Osteoblast (primary cell): Measurements from ENCODE around the gene CFAP74. TPM values are rescaled to one million over a fixed set of nuclear protein-coding genes. Genes with fewer than 3 reads are reported as not detected.
"Not testable (repeated sequence)": the region's sequence is repeated elsewhere in the genome, so short reads cannot be mapped to it uniquely, and the experiment has no call there.

Source experiments
- DNase-seq: peaks from one replicate; pipeline ENCODE4 v3.0.0; 2011; ENCODE audit warnings: low spot score, mixed read lengths; ENCODE audit not compliant: insufficient read length; ENCODE audit errors: missing footprints
- H2AFZ ChIP-seq: 2 replicates; pipeline ENCODE4 v1.6.0; 2011; ENCODE audit warnings: mild to moderate bottlenecking, low read length
- H3K27ac ChIP-seq: 2 replicates; pipeline ENCODE4 v1.5.1; 2011; ENCODE audit warnings: mild to moderate bottlenecking, low read depth, low read length, moderate library complexity
- H3K27me3 ChIP-seq: 2 replicates; pipeline ENCODE4 v1.6.0; 2012; ENCODE audit warnings: mild to moderate bottlenecking, control low read depth, inconsistent platforms, low read length, moderate library complexity; ENCODE audit not compliant: insufficient read depth
- H3K36me3 ChIP-seq: 2 replicates; pipeline ENCODE4 v1.5.1; 2011; ENCODE audit warnings: mild to moderate bottlenecking, low read length, control low read depth, moderate library complexity; ENCODE audit not compliant: insufficient read depth
- H3K4me1 ChIP-seq: 2 replicates; pipeline ENCODE4 v1.5.1; 2011; ENCODE audit warnings: mild to moderate bottlenecking, low read length, control low read depth, moderate library complexity; ENCODE audit not compliant: insufficient read depth
- H3K4me2 ChIP-seq: 2 replicates; pipeline ENCODE4 v1.6.0; 2011; ENCODE audit warnings: mild to moderate bottlenecking, low read length; ENCODE audit not compliant: insufficient read depth
- H3K4me3 ChIP-seq: fragments of 200-600 bp; sonication (generic); 3 replicates; pipeline ENCODE4 v1.5.1; 2012; ENCODE audit warnings: mild to moderate bottlenecking, low read length, inconsistent platforms; ENCODE audit not compliant: insufficient read depth
- H3K79me2 ChIP-seq: 2 replicates; pipeline ENCODE4 v1.6.0; 2012; ENCODE audit warnings: mild to moderate bottlenecking, low read length, control low read depth, inconsistent platforms; ENCODE audit not compliant: insufficient read depth
- H3K9me3 ChIP-seq: 2 replicates; pipeline ENCODE4 v1.5.1; 2011; ENCODE audit warnings: low read depth, low read length, control low read depth
- H4K20me1 ChIP-seq: 2 replicates; pipeline ENCODE4 v1.6.0; 2012; ENCODE audit warnings: mild to moderate bottlenecking, low read length, control low read depth; ENCODE audit not compliant: insufficient read depth
- CTCF ChIP-seq: IDR thresholded peaks from 2 replicates; pipeline ENCODE4 v1.5.1; 2011; ENCODE audit warnings: mild to moderate bottlenecking, low read depth, low read length, moderate library complexity; ENCODE audit errors: extremely low read depth
- total RNA-seq: library from RNA; depleted of rRNA; stranded (reverse); fragments of >200 nt; gene quantifications from 2 replicates; pipeline ENCODE4 v1.2.3, GENCODE V29; 2012

The CFAP74 gene
- total RNA-seq, 1 donor: not detected

- Histone ChIP-seq H3K4me1 (no peaks in the 10 kb centered on the region), H3K27ac (no peak overlapping the region), H3K9me3 (no peaks in the 10 kb centered on the region), H2AFZ (no peak overlapping the region), H3K79me2 (no peaks in the 10 kb centered on the region), H3K36me3 (no peaks in the 10 kb centered on the region), H4K20me1 (no peaks in the 10 kb centered on the region), H3K4me2 (no peak overlapping the region), H3K27me3 (peaks cover 5% of the 10 kb centered on the region), H3K4me3 (no peak overlapping the region)
- DNase-seq: no peak
- no peak for TF ChIP-seq CTCF
These were observed 24.0 kb downstream of the CFAP74 start for GRCh38 chr1:1979482-1980165.

GRCh38 chr1:1978690-1979481, 24.7 kb downstream of the CFAP74 start:
- H3K4me1 ChIP-seq, H2AFZ ChIP-seq, H3K27ac ChIP-seq, H3K79me2 ChIP-seq, H3K4me3 ChIP-seq, H3K9me3 ChIP-seq, H4K20me1 ChIP-seq, H3K36me3 ChIP-seq, H3K27me3 ChIP-seq, DNase-seq, H3K4me2 ChIP-seq: not testable (repeated sequence)

- Histone ChIP-seq H2AFZ (no peak overlapping the region), H3K27ac (no peak overlapping the region), H3K79me2 (no peaks in the 10 kb centered on the region), H3K4me1 (no peaks in the 10 kb centered on the region), H3K4me2 (no peak overlapping the region), H3K9me3 (no peaks in the 10 kb centered on the region), H3K36me3 (no peaks in the 10 kb centered on the region), H3K4me3 (no peak overlapping the region), H3K27me3 (peaks cover 5% of the 10 kb centered on the region), H4K20me1 (no peaks in the 10 kb centered on the region)
- no peak for DNase-seq
- TF ChIP-seq CTCF: no peak
These were observed 25.5 kb downstream of the CFAP74 start for GRCh38 chr1:1978108-1978507.

DNA sequence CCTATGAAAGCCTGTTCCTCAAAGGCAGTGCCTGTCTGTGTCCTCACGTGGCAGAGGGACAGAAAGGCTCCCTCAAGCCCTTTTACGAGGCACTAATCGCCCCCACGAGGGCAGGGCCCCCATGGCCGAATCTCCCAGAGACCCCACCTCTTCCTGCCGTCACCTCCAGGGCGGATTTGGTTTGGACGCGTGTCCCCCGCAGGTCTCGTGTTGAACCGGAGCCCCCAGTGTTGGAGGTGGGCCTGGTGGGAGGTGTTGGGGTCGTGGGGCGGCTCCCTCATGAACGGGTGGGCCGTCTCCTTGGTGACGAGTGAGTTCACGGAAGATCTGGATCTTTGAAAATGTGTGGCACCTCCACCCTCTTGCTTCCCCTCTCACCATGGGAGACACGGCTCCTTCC, 27.6 kb downstream of the CFAP74 start:
- no peak overlapping the region for H3K27ac ChIP-seq

More for the DNA sequence above, 27.6 kb downstream of the CFAP74 start:
- H3K79me2 ChIP-seq: no peaks in the 10 kb centered on the region
- no peaks in the 10 kb centered on the region for H3K9me3 ChIP-seq
- H3K4me1 ChIP-seq: no peaks in the 10 kb centered on the region
- no peak overlapping the region for H3K4me3 ChIP-seq
- H4K20me1 ChIP-seq: no peaks in the 10 kb centered on the region
- no peak overlapping the region for H3K4me2 ChIP-seq
- no peaks in the 10 kb centered on the region for H3K36me3 ChIP-seq
- TF ChIP-seq CTCF: no peak
- H2AFZ ChIP-seq: no peak overlapping the region
- peaks cover 5% of the 10 kb centered on the region for H3K27me3 ChIP-seq
- DNase-seq: no peak
